Epidermal melanocyte (primary cell): ENCODE results near the gene SIRT2.
"Not testable (repeated sequence)": the region's sequence is repeated elsewhere in the genome, so short reads cannot be mapped to it uniquely, and the experiment has no call there.

ENCODE experiments used
- DNase-seq: peaks from one replicate; pipeline ENCODE4 v3.0.0; 2011; ENCODE audit warnings: low spot score; ENCODE audit not compliant: insufficient read length

Gene SIRT2

GRCh38 chr19:38899447-38900201 lies at the start of gene SIRT2, which contains the start of gene NFKBIB:
TSS of gene SIRT2 (minus strand) at chr19:38899618. CDS start at chr19:38899521, 97 bp downstream.
TSS of gene NFKBIB (plus strand) at chr19:38899969. CDS start at chr19:38900033, 64 bp downstream.
- DNase-seq, result peak; percentile 96

GRCh38 chr19:38946229-38947010 lies 47.0 kb upstream of the SIRT2 start:
- no peak for DNase-seq

DNA sequence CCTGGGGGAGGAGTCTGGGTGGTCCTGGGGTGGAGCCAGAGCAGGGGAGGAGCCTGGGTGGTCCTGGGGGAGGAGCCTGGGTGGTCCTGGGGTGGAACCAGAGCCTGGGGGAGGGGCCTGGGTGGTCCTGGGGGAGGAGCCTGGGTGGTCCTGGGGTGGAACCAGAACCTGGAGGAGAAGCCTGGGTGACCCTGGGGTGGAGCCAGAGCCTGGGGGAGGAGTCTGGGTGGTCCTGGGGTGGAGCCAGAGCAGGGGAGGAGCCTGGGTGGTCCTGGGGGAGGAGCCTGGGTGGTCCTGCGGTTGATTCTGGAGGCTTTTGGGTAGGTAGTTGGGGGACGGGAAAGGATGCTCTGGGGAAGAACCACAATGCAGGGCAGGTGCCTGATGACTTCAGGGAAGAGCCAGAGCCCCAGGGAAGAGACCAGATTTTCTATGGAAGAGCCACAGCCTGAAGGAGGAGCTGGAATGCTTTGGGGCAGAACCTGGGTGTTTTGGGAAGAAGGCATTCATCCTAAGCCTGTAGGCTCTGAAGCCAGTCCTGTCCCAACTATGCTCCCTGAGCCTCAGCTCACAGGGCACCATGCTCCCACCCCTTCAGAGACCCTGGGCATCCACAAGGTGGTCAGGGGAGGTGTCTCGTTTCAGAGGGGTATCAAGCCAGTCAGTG lies 46.3 kb upstream of the SIRT2 start:
- DNase-seq, result no peak

DNA sequence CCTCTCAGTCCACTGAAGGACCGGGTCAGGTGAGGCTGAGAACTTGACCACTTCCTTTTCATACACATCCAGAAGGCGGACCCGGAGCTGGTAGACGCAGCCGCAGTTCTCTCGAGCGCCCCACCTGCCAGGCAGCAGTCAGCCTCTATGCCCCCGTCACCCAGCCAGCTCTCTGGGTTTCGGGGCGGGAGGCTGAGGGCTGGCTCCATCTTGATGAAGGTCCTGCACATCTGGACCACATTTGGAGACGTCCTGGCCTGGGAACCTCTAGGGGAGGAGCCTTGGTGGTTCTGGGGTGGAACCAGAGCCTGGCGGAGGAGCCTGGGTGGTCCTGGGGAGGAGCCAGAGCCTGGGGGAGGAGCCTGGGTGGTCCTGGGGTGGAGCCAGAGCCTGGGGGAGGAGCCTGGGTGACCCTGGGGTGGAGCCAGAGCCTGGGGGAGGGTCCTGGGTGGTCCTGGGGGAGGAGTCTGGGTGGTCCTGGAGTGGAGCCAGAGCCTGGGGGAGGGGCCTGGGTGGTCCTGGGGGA lies 45.6 kb upstream of the SIRT2 start:
- DNase-seq, result no peak

- no peak for DNase-seq
Observed at GRCh38 chr19:38942471-38943181, 43.2 kb upstream of the SIRT2 start.

DNA sequence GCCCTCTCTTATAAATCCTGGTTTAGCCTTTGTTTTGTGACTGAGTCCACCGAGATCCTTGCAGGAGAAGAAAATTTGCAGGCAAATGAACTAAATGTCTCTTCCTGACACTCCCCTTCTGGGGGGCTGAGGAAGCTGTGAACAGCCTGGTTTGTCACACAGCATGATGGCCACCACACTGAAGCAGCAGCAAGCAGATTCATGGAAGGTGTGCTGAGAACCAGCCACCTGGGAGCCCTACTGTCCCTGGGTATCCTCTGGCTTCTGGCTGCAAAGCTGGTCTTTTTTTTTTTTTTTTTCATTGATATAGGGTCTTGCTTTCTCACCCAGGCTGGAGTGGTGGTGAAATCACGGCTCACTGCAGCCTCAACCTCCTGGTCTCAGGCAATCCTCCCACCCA lies 42.6 kb upstream of the SIRT2 start:
- DNase-seq, result no peak

DNA sequence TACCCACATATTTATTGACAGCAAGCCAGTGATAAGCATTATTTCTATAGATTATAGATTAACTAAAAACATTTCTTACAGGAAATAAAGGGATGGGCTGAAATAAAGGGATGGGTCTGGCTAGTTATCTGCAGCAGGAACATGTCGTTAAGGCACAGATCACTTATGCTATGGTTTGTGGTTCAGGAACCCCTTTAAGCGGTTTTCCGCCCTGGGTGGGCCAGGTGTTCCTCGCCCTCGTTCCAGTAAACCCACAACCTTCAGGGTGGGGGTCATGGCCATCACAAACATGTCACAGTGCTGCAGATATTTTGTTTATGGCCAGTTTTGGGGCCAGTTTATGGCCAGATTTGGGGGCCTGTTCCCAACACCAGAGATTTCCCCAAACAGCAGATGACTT lies 42.0 kb upstream of the SIRT2 start:
- not testable (repeated sequence) for DNase-seq

- no peak for DNase-seq
Observed at GRCh38 chr19:38939957-38940356, 40.5 kb upstream of the SIRT2 start.

DNA sequence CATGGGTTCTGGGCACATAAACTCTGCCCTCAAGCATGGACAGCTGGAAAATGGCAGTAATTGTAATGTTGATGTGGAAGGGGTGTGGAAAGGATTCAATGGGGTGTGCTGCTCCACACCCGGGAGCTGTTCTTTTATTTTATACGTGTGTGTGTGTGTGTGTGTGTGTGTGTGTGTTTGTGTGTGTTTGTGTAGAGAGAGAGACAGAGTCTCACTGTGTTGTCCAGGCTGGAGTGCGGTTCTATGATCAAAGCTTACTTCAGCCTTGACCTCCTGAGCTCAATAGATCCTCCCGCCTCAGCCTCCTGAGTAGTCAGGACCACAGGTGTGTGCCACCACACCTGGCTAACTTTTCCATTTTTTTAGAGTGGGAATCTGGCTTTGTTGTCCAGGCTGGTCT lies 34.1 kb upstream of the SIRT2 start:
- no peak for DNase-seq

- DNase-seq, result no peak
Observed at GRCh38 chr19:38932425-38933179, 33.2 kb upstream of the SIRT2 start.

- no peak for DNase-seq
Observed at GRCh38 chr19:38931521-38931793, 32.0 kb upstream of the SIRT2 start.

DNA sequence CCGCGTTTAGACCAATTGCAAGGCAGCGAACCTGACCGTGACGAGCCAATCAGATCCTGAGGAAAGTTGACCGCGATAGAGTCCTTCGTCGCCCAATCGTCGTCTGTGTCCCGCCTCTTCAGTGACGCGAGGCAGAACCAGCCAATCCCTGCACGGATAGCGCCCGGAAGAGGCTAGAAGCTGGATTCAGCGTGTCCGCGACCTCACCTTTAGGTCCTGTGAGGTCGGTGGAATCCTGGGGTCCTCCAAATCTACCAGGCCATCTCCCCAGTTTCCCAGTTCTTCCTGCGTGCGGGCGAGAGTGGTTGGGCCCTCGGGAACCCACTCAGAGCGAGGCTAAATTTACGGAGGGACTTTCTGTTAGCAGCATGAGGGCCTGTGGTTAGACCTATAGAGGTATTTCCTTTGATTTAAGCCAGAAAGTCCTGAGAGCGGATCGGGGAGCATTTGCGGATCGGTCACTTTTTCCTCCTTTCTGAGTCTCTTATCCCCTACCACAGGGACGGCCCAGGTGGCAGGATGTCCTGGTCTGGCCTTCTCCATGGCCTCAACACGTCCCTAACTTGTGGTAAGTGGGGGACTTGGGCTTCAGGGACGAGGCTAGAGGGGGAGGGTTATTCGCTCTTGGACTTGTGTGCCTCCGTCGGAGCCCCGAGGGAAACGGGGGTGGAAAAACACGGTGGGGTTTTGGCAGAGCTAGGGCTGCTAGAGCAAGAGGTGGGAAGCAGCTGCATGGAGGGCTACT lies 31.5 kb upstream of the SIRT2 start, which contains the start of gene MRPS12:
Gene MRPS12, plus strand, starts transcription at position 169 of the 745 bp plus-strand sequence. Its CDS starts 351 bp downstream, at position 520.
- peak; percentile 100 for DNase-seq

GRCh38 chr19:38929929-38930775 lies 30.7 kb upstream of the SIRT2 start, which contains the start of gene SARS2:
TSS of gene SARS2 (minus strand) at chr19:38930763. CDS start at chr19:38930736, 27 bp downstream.
- DNase-seq, result peak; percentile 87

DNA sequence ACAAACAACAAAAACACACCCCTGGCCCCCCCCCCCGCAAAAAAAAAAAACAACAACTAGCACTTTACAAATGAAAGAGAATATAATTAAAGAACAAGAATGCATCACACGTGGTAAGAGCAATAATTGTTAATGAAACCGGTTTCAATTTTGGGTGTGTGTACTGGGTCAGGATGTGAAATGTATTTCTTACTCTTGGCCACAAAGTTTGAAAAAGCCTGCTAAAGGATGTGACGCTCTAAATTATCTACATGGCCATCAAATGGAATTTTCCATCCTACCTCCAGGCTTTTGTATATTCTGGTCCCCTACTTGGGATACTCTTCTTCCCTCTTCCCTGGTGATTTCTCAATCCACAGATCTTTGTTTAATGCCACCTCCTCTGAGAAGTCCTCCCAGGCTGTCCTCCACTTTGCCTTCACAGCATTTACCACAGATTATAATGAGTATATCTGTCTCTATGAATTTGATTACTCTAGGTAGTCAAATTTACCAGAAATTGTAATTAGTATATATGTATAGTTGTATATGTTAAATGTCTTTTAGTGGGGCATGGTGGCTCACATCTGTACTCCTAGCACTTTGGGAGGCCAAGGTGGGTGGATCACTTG lies 29.1 kb upstream of the SIRT2 start:
- no peak for DNase-seq

DNA sequence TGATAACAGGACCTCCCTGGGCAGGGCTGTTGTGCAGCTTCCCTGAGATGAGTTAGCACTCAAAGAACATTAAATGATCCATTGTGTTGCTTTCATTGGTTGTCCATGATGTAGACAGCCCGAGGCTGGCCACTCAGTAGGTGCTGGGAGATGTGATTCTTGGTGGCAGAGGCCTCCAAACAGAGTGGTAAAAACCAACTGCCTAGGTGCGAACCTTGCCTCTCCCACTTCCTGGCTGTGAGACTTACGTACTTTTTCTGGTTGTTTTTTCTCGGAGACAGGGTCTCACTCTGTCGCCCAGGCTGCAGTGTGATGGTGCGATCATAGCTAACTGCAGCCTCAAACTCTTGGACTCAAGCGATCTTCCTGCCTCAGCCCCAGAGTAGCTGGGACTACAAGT lies 25.0 kb upstream of the SIRT2 start:
- DNase-seq, result no peak

DNA sequence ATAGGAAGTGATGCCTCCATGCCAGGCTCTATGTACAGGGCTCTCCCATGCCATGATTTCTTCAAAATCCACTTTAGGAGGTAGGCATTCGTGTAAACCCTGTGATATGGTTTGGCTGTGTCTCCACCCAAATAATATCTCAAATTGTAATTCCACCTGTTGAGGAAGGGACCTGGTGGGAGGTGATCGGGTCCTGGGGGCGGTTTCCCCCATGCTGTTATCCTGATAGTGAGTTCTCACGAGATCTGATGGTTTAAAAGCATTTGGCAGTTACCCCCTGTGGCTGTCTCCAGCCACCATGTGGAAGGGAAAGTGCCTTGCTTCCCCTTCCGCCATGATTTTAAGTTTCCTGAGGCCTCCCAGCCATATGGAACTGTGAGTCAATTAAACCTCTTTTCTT lies 23.1 kb upstream of the SIRT2 start:
- no peak for DNase-seq

DNA sequence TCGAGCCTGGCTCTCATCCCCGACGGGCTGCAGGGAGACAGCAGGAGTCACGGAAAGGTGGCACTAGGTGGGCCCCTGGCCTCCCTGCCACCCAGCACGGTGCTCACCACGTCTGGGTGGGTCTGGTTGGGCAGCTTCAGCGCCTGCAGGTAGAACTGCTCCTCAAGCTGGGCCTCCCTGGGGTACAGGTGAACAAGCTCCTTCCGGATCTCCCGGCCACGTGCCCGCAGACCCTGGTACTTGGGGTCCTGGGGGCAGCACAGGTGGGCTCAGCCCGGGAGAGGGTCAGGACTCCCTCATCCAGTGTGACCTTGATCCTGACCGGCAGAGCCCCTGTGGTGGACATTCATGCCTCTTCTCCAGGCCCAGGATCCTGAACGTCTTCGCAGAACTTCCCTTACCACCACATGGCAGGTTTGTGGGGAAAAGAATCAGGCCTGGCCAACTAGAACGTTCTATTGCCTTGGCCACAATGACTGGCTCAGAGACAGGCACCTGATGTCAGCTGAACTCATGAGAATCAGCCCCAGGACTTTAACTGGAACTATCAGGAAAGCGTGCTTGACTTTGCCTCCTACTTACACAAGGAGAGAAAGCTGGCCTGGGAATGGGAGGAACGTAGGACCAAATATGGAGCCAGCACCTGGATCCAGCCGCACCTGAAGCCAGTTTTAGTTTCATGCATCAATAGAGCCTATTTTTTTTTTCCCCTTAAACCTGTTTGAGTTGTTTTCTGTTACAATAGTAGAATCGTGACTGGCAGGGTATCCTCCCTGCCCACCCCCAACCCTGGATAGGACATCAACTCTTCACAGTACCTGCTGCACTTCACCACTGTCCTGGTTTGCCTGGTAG lies 22.2 kb upstream of the SIRT2 start:
- DNase-seq, result no peak
